GM19328 (cell line): ENCODE results near the gene MRPL34.

Experiments
- ATAC-seq: cut with Tn5 transposase; IDR thresholded peaks from one replicate; pipeline ENCODE4 v1.9.1; 2021; ENCODE audit warnings: mild to moderate bottlenecking, moderate library complexity; ENCODE audit not compliant: unreplicated experiment

Gene MRPL34

DNA sequence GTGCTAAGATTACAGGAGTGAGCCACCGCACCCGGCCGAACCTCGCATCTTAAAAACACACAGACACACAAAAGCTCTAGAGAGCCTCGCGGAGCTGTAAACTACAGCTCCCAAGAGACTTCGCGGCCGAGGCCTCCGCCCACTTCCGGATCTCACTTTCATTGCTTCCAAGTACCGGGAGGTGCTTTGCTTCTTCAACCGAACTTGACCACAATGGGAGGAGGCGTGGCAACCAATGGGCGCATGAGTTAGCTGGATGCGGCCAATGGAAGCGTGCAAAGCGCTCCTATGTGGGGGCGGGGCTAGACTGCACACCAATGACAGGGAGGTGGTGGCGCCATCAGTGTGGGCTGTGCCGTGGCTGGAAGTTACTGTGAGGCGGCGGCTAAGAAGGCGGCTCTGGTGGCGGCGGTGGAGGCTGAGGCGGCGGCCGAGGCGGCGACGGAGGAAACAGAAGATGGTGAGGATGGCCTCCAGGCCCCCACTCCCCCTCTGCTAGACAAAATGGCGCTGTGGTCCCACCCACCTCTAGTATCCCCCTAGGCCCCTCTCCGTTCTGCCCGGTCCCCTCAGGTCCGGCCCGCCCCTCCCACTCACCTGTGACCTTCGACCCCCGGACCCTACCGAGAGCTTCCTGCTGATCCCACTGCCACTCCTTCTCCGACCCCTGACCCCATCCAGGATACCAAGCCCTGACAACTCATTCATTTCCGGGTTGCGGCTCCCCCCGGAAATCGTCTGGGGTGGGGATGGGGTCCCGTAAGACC lies 3.7 kb downstream of the MRPL34 start, which contains the start of gene DDA1:
TSS of gene DDA1 (plus strand) at position 366 of the 767 bp plus-strand sequence. CDS start at position 458, 92 bp downstream.
- peak; percentile 68 for ATAC-seq

GRCh38 chr19:17309965-17310461 lies 4.3 kb downstream of the MRPL34 start:
- no peak for ATAC-seq

DNA sequence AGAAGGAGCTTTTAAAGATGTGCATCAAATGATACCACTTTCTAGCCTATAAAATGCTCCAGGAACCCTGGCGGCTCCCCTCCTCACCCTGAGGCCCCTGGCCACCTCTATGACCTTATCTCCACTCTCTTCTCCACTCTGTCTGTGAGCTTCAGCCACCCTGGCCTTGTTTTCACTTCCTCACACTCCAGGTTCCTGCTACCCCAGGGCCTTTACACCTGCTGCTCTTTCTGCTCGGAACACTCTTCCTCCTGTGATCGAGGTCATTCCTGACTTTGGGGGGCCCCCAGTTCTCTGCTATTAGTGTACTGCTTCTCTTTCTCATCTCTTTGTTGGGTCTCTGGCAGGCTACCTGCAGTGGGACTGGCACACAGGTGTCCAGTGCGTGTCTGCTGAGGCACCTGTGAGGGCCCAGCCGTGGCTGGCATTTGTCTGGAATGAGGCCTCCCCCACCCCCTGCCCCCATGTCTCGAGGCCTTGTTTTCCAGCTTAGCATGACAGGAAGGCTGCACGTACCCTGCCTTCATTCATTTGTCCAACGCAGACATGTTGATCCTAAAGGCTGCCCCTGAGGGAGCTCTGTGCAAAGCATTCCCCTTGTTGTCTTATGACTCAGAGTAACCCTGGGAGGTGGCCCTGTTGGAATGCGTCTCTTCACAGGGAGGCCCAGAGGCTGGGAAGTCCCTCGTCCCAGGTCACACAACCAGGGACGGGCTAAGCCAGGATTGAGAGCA lies 6.0 kb downstream of the MRPL34 start:
- ATAC-seq: no peak

- no peak for ATAC-seq
Observed at GRCh38 chr19:17312189-17313113, 6.8 kb downstream of the MRPL34 start.

DNA sequence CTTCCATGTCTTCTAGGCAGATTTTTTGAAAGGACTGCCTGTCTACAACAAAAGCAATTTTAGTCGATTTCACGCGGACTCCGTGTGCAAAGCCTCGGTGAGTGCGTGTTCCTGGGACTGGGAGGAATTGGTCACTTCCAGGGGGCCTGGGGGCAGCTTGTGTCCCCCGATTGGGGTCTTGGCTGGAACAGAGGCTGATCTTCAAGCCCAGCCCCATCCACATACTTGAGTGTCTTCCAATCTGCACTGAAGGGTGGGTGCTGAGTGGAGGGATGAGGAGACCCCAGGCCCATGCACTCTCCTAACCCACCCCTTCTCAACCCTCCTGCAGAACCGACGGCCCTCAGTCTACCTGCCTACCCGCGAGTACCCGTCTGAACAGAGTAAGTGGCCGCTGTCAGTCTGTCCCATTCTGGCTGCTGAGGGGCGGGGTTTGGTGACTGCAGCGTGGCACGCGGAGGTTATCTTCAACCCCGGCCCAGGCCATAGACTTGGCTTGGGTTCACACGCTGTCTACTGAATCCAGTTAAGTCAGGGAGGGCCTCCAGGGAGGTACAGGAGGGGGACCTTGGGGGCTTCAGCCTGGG lies 8.4 kb downstream of the MRPL34 start:
- no peak for ATAC-seq

- no peak for ATAC-seq
Observed at GRCh38 chr19:17318966-17319365, 13.3 kb downstream of the MRPL34 start.

DNA sequence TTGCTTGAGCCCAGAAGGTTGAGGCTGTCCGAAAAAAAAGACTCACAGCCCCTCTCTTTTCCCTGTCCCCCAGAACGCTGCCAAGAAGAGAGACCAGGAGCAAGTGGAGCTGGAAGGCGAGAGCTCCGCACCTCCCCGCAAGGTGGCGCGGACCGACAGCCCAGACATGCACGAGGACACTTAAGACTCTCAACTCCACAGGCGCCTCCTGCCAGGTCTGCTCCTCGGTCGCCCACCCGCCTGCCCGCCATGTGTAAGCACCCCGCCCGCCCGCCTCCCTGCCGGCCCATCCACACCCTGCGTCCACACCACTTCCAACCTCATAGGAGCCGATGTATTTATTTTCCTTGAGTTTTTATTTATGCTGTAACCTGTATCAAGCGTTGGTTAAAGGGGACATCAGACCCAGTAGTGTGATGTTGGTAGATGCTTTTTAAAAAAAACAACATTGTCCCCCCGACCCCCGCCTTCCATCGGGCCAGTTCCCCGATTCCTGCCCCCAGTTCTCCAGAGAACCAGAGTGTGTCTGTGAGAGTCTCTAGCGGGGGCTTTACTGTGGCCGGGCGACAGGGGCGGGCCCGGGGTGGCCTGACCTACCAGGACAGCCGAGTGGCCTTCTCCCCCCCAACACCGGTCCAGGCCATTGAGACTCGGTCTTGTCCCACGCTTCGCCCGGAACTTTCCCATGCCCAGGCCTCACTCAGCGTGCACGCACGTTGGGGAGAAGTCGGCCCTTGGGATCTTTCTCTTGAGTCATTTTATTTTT lies 14.0 kb downstream of the MRPL34 start:
- no peak for ATAC-seq

- no peak for ATAC-seq
Observed at GRCh38 chr19:17320435-17320834, 14.8 kb downstream of the MRPL34 start.

DNA sequence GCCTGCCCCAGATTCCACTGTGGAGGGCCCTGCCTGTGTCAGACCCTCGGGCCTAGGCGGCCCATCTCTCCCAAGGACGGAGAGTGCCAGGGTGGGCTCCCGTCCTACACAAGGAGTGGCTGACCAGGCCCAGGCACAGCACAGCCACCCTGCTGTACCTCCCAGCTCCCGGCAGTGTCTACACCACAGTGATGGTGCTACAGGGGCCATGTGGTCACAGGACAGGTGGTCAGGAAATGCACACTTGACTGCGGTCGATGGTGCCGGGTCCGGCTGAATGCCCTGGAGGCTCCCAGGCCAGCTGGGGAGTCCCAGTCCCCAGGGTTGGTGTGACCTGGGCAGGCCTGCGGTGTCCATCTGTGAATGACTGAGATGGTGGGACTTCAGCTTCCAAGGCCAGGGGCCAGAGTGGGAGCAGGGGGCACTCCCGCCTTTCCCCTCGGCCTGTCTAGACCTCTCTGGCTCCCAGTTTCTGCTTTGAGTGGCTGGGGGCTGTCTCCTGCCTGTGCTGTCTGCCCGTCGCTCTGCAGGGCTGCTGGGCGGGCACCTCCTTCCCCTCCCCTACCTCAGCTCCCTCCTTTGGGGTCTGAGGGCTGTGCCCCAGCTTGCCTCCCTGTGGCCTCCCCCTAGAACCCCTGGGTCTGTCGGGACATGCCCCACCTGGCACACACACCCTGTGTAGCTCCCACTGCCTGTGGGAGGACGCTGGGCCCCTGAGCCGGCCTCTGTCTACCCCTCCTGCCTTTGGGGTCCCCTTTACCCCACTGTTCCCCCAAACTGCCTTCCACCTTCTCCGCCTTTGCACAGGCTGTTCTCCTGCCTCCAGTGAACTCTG lies 16.2 kb downstream of the MRPL34 start:
- ATAC-seq: no peak

GRCh38 chr19:17322854-17323253 lies 17.2 kb downstream of the MRPL34 start:
- ATAC-seq: no peak

- ATAC-seq: no peak
Observed at GRCh38 chr19:17323300-17323963, 17.8 kb downstream of the MRPL34 start.

- ATAC-seq: no peak
Observed at GRCh38 chr19:17323964-17324332, 18.3 kb downstream of the MRPL34 start.

GRCh38 chr19:17324357-17325114 lies 18.9 kb downstream of the MRPL34 start:
- ATAC-seq: no peak

- ATAC-seq: no peak
Observed at GRCh38 chr19:17325133-17325532, 19.5 kb downstream of the MRPL34 start.

- ATAC-seq: no peak
Observed at GRCh38 chr19:17325881-17326594, 20.4 kb downstream of the MRPL34 start.

GRCh38 chr19:17326595-17326966 lies 20.9 kb downstream of the MRPL34 start:
- ATAC-seq: no peak

DNA sequence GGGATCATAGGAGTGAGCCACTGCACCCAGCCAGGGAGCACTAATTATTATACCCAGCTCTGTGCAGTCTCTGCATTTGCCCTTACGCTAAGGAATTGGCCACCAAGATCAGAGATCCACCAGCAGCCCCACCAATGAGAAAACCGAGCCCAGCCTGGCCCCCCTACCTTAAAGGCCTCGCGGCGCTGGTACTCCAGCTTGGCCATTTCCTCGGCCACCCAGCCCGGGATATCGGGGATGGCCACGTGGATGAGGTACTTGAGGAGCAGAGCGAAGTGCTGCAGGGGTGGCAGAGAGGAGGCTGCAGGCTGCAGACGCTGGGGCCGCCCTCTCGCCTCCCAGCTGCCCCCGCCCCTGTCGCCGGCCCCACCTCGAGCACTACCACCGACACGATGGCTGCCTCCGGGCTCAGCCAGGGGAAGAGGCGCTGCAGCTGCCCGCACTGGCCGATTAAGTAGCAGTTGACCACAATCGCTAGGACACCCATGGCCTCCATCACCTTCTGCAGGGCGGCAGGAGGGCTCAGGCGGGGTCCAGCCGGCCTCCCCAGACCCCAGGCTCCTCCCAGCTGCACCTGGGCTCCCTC lies 21.5 kb downstream of the MRPL34 start:
- ATAC-seq: no peak
